SJSA1 (cell line): ENCODE results near the gene C17orf67. TPM values are rescaled to one million over a fixed set of nuclear protein-coding genes. Genes with fewer than 3 reads are reported as not detected.
A peak's percentile ranks its signal among the peaks of the same experiment; 100 is the strongest.

Experiments used
- DNase-seq, 2 experiments: peaks; one replicate each; pipeline ENCODE4 v3.0.0-alpha.2; 2015 to 2020; ENCODE audit warnings: low spot score in 2 of 2, low read depth in 1 of 2
- H3K27ac ChIP-seq: fragments of 250-450 bp; sonication (Bioruptor Pico); 2 replicates; pipeline ENCODE4 v1.5.1; 2020; ENCODE audit warnings: mild to moderate bottlenecking, moderate library complexity
- H3K27me3 ChIP-seq: fragments of 250-450 bp; sonication (Bioruptor Pico); replicated peaks from 2 replicates; pipeline ENCODE4 v1.5.1; 2020; ENCODE audit warnings: mild to moderate bottlenecking, moderate library complexity
- H3K36me3 ChIP-seq: fragments of 250-450 bp; sonication (Bioruptor Pico); 2 replicates; pipeline ENCODE4 v1.5.1; 2020; ENCODE audit warnings: mild to moderate bottlenecking
- H3K4me1 ChIP-seq: fragments of 250-450 bp; sonication (Bioruptor Pico); replicated peaks from 2 replicates; pipeline ENCODE4 v1.6.1; 2021; ENCODE audit warnings: mild to moderate bottlenecking
- H3K4me3 ChIP-seq: fragments of 250-450 bp; sonication (Bioruptor Pico); 2 replicates; pipeline ENCODE4 v1.5.1; 2020; ENCODE audit warnings: mild to moderate bottlenecking
- H3K9me3 ChIP-seq: fragments of 250-450 bp; sonication (Bioruptor Pico); replicated peaks from 2 replicates; pipeline ENCODE4 v1.5.1; 2020; ENCODE audit warnings: mild to moderate bottlenecking
- total RNA-seq: library from RNA; depleted of rRNA; stranded (reverse); fragments of >200 nt; shearing (Covaris generic); gene quantifications from 2 replicates; pipeline ENCODE4 v1.2.3, GENCODE V29; 2014; rRNA removed

C17orf67 gene
- total RNA-seq: 1.6 TPM in 1 of 2 replicates, not detected in the other

DNA sequence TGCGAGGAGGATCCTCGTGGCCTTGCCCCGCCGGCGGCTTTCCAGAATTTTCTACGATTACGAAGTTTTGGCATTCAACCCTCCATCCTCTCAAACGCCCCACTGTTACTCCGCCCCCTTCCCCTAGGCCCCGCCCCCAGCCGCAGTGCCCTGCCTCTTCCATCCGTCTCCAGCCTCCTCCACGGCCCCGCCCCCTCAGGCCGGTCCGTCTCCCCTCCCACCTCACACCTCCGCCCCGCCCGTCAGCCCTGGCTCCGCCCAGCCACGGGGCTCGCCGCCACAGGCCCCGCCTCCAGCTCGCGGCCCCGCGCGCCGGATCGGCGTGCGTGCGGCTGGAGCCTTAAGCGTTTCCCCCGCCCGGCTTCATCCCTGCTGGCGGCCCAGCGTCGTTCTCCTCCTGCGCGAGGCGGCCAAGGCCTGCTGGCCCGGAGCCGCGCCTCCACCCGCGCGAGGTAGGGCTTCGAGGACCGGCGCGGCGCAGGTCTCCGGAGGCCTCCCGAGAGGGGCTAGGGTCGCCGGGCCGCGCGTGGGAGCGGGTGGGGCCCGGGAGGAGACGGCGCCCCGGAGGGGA lies at the start of gene C17orf67, which contains the start of gene DGKE:
C17orf67 (minus strand) TSS at position 112 of the 571 bp plus-strand sequence. CDS start 18,110 bp downstream, outside the sequence.
DGKE (plus strand) TSS at position 343 of the 571 bp plus-strand sequence. CDS start 645 bp downstream, outside the sequence.
- Histone ChIP-seq H3K9me3 (peaks cover 5% of the 10 kb centered on the region; the same call in 1 of the 2 replicates), H3K27ac (peak within 1 kb of the TSS; percentile 65), H3K27me3 (no peaks in the 10 kb centered on the region), H3K36me3 (peaks cover 28% of the 10 kb centered on the region), H3K4me3 (peak within 1 kb of the TSS; percentile 86), H3K4me1 (peaks cover 23% of the 10 kb centered on the region)
- peak; percentile 91 to 99 for DNase-seq

GRCh38 chr17:56881685-56882295 lies 48.1 kb upstream of the C17orf67 start:
- Histone ChIP-seq H3K27ac (no peak overlapping the region), H3K36me3 (peaks cover under 1% of the 10 kb centered on the region), H3K4me1 (no peaks in the 10 kb centered on the region), H3K4me3 (no peak overlapping the region), H3K9me3 (no peaks in the 10 kb centered on the region; the same call in 1 of the 2 replicates), H3K27me3 (no peaks in the 10 kb centered on the region)
- no peak for DNase-seq

DNA sequence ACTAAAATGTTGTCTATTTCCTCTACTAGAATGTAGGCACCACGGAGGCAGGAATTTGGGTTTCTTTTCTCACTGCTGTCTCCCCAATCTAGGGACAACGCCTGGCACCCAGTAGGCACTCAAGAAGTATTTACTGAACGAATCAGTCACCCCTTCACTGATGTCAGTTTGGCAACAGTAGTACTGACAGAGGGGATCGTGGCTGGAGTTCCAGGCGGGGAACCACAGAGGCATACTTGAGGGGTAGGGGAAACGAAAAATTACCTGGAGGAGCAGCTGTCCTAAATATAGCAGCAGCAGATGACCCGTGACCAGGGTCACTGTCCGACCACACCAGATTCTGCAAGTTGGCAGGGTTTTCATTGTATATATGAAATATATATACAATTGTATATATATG lies 46.9 kb upstream of the C17orf67 start:
- Histone ChIP-seq H3K27ac (no peak overlapping the region), H3K36me3 (no peaks in the 10 kb centered on the region), H3K4me1 (no peaks in the 10 kb centered on the region), H3K4me3 (no peak overlapping the region), H3K27me3 (no peaks in the 10 kb centered on the region), H3K9me3 (no peaks in the 10 kb centered on the region; the same call in 1 of the 2 replicates)
- no peak for DNase-seq

DNA sequence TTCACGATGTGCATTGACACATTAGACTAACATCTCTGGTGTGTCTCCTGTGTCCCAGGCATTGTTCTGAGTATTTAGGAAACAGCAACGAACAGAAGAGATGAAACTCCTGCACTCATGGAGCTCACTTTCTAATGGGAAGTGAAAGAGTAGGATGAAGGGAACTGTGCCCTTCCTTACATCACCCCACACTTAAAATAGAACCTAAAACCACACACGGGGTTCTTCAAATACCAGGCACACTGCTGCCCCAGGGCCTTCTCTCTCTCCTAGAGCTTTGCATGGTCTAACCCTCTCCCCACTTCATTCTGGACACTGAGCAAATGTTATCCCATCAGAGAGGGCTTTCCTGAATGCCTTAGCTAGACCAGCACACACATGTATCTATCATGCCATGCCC lies 46.4 kb upstream of the C17orf67 start:
- Histone ChIP-seq H3K27me3 (no peaks in the 10 kb centered on the region), H3K27ac (no peak overlapping the region), H3K9me3 (no peaks in the 10 kb centered on the region; the same call in 1 of the 2 replicates)

DNA sequence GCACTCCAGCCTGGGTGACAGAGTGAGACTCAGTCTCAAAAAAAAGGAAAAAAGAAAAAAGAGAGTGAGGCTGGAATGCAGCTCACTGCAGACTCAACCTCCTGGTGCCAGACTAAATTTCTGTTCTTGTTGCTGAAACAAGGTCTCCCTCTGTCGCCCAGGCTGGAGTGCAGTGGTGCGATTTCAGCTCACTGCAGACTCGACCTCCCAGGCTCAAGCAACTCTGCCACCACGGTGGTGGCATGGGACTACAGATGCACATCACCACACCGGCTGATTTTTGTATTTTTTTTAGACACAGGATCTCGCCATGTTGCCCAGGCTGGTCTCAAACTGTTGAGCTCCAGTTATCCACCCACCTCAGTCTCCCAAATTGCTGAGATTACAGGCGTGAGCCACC lies 45.6 kb upstream of the C17orf67 start:
- H3K27ac ChIP-seq: no peak overlapping the region
- no peaks in the 10 kb centered on the region for H3K27me3 ChIP-seq
- no peak for DNase-seq
- no peaks in the 10 kb centered on the region for H3K4me1 ChIP-seq
- peaks cover 3% of the 10 kb centered on the region; the same call in 1 of the 2 replicates for H3K9me3 ChIP-seq
- H3K36me3 ChIP-seq: no peaks in the 10 kb centered on the region
- no peak overlapping the region for H3K4me3 ChIP-seq

More for the DNA sequence above, 46.4 kb upstream of the C17orf67 start:
- no peaks in the 10 kb centered on the region for H3K36me3 ChIP-seq
- no peak overlapping the region for H3K4me3 ChIP-seq
- no peaks in the 10 kb centered on the region for H3K4me1 ChIP-seq
- DNase-seq: no peak

GRCh38 chr17:56876766-56877179 lies 43.1 kb upstream of the C17orf67 start:
- Histone ChIP-seq H3K27ac (no peak overlapping the region), H3K27me3 (no peaks in the 10 kb centered on the region), H3K4me1 (no peaks in the 10 kb centered on the region), H3K36me3 (no peaks in the 10 kb centered on the region), H3K4me3 (no peak overlapping the region), H3K9me3 (peaks cover 3% of the 10 kb centered on the region; the same call in 1 of the 2 replicates)
- DNase-seq: no peak

DNA sequence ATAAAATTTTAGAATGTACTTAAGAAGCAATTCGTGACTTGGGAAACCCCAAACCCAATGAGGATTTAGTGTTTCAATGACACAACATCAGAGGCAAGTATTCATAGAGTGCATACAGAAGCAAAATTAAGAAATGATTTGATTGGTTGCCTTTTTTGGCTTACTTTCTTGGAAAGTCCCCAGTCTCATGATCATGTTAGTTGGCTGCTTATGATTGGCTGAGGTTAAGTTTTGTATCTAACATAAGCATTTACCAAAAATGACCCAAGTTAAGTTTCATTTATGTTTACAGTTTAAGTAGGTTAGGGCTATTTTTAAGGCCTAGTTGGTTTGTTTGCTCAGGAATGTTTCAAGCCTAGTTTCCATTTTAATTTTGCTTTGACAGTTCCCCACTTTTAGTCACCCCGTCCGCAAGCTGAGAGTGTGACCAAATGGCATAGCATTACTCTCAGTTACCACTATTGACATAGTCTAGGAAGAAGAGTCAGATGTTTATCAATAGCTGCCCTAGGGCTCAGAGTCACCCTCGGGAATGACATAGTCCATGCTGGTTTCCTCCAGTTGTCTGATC lies 36.4 kb upstream of the C17orf67 start:
- Histone ChIP-seq H3K27ac (no peak overlapping the region), H3K9me3 (0 out of 2 replicates have a peak, but pooled peaks cover 7% of the 10 kb centered on the region), H3K27me3 (no peaks in the 10 kb centered on the region), H3K4me1 (peaks cover 5% of the 10 kb centered on the region; the same call in 1 of the 2 replicates), H3K36me3 (no peaks in the 10 kb centered on the region), H3K4me3 (no peak overlapping the region)
- DNase-seq: no peak

DNA sequence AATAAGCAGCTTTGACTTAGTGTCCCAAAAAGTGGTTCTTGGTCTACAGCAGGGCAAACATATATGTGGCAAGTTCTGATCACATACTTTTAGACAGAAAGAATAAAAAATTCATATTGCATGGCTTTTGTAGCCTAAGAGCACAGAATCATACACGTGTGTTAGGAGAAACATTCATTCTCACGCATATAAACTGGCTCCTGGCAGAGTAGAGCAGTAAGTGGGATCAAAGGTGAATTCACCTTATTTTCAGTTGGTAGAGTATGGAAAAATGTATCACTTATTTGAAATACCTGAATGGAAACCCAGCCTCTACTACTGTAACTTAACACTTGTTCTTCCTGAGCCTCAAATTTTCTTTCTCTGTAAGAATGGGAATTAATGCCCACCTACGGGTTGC lies 35.0 kb upstream of the C17orf67 start:
- Histone ChIP-seq H3K9me3 (0 out of 2 replicates have a peak, but pooled peaks cover 4% of the 10 kb centered on the region), H3K27ac (no peak overlapping the region)
- DNase-seq: no peak

GRCh38 chr17:56867948-56868376 lies 34.2 kb upstream of the C17orf67 start:
- H3K27ac ChIP-seq: no peak overlapping the region
- H3K27me3 ChIP-seq: no peaks in the 10 kb centered on the region
- peaks cover 5% of the 10 kb centered on the region; the same call in 1 of the 2 replicates for H3K4me1 ChIP-seq
- DNase-seq: peak in 1 of 2 experiments; percentile 24
- no peaks in the 10 kb centered on the region for H3K36me3 ChIP-seq
- no peak overlapping the region for H3K4me3 ChIP-seq
- 0 out of 2 replicates have a peak, but pooled peaks cover 4% of the 10 kb centered on the region for H3K9me3 ChIP-seq

More for the DNA sequence above, 35.0 kb upstream of the C17orf67 start:
- no peaks in the 10 kb centered on the region for H3K36me3 ChIP-seq
- H3K4me1 ChIP-seq: peaks cover 5% of the 10 kb centered on the region; the same call in 1 of the 2 replicates
- no peak overlapping the region for H3K4me3 ChIP-seq
- H3K27me3 ChIP-seq: no peaks in the 10 kb centered on the region

- no peak for DNase-seq
- Histone ChIP-seq H3K27me3 (no peaks in the 10 kb centered on the region), H3K27ac (no peak overlapping the region), H3K4me1 (peaks cover 5% of the 10 kb centered on the region; the same call in 1 of the 2 replicates), H3K9me3 (0 out of 2 replicates have a peak, but pooled peaks cover 4% of the 10 kb centered on the region), H3K36me3 (no peaks in the 10 kb centered on the region), H3K4me3 (no peak overlapping the region)
Measured at GRCh38 chr17:56866496-56866895, 32.8 kb upstream of the C17orf67 start.

- Histone ChIP-seq H3K27me3 (no peaks in the 10 kb centered on the region), H3K9me3 (0 out of 2 replicates have a peak, but pooled peaks cover 4% of the 10 kb centered on the region)
Measured at GRCh38 chr17:56866076-56866475, 32.4 kb upstream of the C17orf67 start.

GRCh38 chr17:56863974-56864373 lies 30.3 kb upstream of the C17orf67 start:
- Histone ChIP-seq H3K4me1 (peaks cover 5% of the 10 kb centered on the region; the same call in 1 of the 2 replicates), H3K36me3 (no peaks in the 10 kb centered on the region), H3K4me3 (no peak overlapping the region), H3K9me3 (no peaks in the 10 kb centered on the region), H3K27me3 (no peaks in the 10 kb centered on the region), H3K27ac (no peak overlapping the region)
- no peak for DNase-seq

More at GRCh38 chr17:56866076-56866475, 32.4 kb upstream of the C17orf67 start:
- Histone ChIP-seq H3K4me3 (no peak overlapping the region), H3K36me3 (no peaks in the 10 kb centered on the region), H3K27ac (no peak overlapping the region), H3K4me1 (peaks cover 5% of the 10 kb centered on the region; the same call in 1 of the 2 replicates)
- DNase-seq: no peak

- H3K36me3 ChIP-seq: no peaks in the 10 kb centered on the region
- DNase-seq: no peak
- H3K4me3 ChIP-seq: no peak overlapping the region
- H3K9me3 ChIP-seq: no peaks in the 10 kb centered on the region
- H3K27ac ChIP-seq: no peak overlapping the region
- H3K27me3 ChIP-seq: no peaks in the 10 kb centered on the region
- H3K4me1 ChIP-seq: no peaks in the 10 kb centered on the region
Measured at GRCh38 chr17:56861899-56862298, 28.2 kb upstream of the C17orf67 start.
